MM.1S (cell line): Measurements from ENCODE around the gene SPEF1.

Experiments
- CTCF ChIP-seq: fragments of 300-600 bp; sonication (generic); IDR thresholded peaks from 2 replicates; pipeline ENCODE4 v1.5.1; 2016; ENCODE audit warnings: antibody characterized with exemption, low read length, mixed read lengths
- EZH2 ChIP-seq: fragments of 300-600 bp; sonication (generic); optimal IDR thresholded peaks from 2 replicates; pipeline ENCODE3; 2017; ENCODE audit warnings: low read depth, mild to moderate bottlenecking, antibody characterized with exemption, low read length, mixed read lengths

DNA sequence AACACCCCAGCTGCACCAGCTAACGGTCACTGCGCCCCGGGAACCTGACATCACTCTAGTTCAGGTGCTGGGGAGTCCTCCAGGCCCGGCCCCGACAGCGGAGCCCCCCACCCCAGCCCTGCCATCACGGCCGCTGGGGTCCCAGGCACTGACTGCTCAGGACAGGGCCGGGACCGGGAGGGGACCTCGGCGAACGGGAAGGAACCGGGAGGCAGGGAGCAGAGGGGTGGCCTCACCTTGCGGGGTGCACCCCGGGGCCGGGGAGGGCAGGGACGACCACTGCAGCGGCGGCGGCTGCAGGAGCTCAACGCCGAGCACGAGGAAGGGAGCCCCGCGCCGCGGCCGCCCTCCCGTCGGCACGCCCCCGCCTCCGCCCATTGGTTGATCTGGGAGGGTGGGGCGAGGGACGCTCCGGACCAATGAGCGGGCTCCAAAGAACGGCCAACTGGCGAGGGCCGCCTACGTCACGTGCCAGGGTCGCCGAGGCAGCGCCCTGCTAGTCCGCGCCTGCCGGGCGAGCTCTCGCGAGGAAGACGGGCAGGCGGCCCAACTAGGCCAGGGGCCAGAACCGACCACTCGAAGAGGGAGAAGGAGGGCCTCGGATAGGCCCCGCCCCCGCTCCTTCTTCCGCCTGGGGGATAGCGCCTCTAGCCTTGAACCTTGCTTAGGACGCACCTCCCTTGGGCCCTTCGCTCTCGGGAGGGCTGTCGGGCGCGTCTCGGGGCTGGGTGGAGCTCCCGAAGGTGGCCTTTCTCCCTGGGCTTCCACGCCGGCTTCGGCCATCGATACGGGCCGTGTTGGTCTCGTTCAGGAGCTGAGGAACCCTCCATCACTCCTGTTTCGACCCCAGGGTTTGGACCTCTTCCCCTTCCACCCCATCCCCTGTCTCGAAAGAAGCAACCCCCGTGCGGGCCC, 13.6 kb downstream of the SPEF1 start, which contains the start of gene ADISSP:
- TF ChIP-seq CTCF: no peak
- TF ChIP-seq EZH2: no peak
